K562 (cell line): ENCODE data around the gene HTR3C. TPM values are rescaled to one million over a fixed set of nuclear protein-coding genes. Genes with fewer than 3 reads are reported as not detected.
A peak's percentile ranks its signal among the peaks of the same experiment; 100 is the strongest.

Experiments
- ARID1B ChIP-seq: fragments of 450-650 bp; IDR thresholded peaks from 2 replicates; pipeline ENCODE4 v1.6.1; 2016; ENCODE audit warnings: antibody characterized with exemption, mild to moderate bottlenecking, inconsistent platforms
- CC2D1A ChIP-seq: fragments of 450-650 bp; IDR thresholded peaks from 2 replicates; pipeline ENCODE4 v1.6.1; 2017; ENCODE audit warnings: mild to moderate bottlenecking
- CHD1 ChIP-seq: fragments of 200-600 bp; sonication (generic); IDR thresholded peaks from one replicate; pipeline ENCODE4 v1.6.1; 2012; ENCODE audit warnings: mild to moderate bottlenecking, moderate library complexity, low read length, inconsistent platforms
- CHD7 ChIP-seq: fragments of 200-600 bp; sonication (generic); IDR thresholded peaks from one replicate; pipeline ENCODE4 v1.6.1; 2012; ENCODE audit warnings: mild to moderate bottlenecking, low read depth, low read length, inconsistent platforms
- FOXM1 ChIP-seq, 2 experiments: fragments of 450-650 bp in 1 of 2; sonication (generic) in 1 of 2; formaldehyde crosslinking in 1 of 2; IDR thresholded peaks; 2 replicates each; pipeline versions ENCODE4 v1.6.1 to v1.9.0; 2017 to 2022; ENCODE audit warnings: low read depth in 2 of 2, mild to moderate bottlenecking in 2 of 2, missing genetic modification reagents in 1 of 2, moderate library complexity in 1 of 2
- GMEB1 ChIP-seq: fragments of 250-450 bp; sonication (Bioruptor Pico); IDR thresholded peaks from 2 replicates; pipeline ENCODE4 v1.4.0; 2020; ENCODE audit warnings: mild to moderate bottlenecking
- HNRNPL ChIP-seq: fragments of 200-400 bp; formaldehyde crosslinking; IDR thresholded peaks from 2 replicates; pipeline ENCODE4 v1.6.1; 2017; ENCODE audit warnings: low read depth, mild to moderate bottlenecking, low read length
- SETDB1 ChIP-seq: IDR thresholded peaks from one replicate; pipeline ENCODE4 v1.6.1; 2012; ENCODE audit warnings: low read length, control low read depth, inconsistent platforms
- SMAD1 ChIP-seq: fragments of 150-350 bp; IDR thresholded peaks from 2 replicates; pipeline ENCODE4 v1.6.1; 2014; ENCODE audit warnings: low read length, low read depth; ENCODE audit not compliant: partially characterized antibody
- USF1 ChIP-seq: sonication (generic); formaldehyde crosslinking; IDR thresholded peaks from 2 replicates; pipeline ENCODE4 v1.9.0; 2022; ENCODE audit warnings: mild to moderate bottlenecking, missing genetic modification reagents
- ZFP30 ChIP-seq: fragments of 250-450 bp; sonication (Bioruptor Pico); IDR thresholded peaks from 2 replicates; pipeline ENCODE4 v1.8.0; 2022; ENCODE audit warnings: moderate library complexity, mild to moderate bottlenecking, inconsistent platforms, borderline replicate concordance
- ZNF347 ChIP-seq: fragments of 450-650 bp; formaldehyde crosslinking; IDR thresholded peaks from 2 replicates; pipeline ENCODE4 v1.4.0; 2020; ENCODE audit warnings: low read depth, mild to moderate bottlenecking, moderate library complexity
- ZNF511 ChIP-seq: sonication (generic); formaldehyde crosslinking; IDR thresholded peaks from 2 replicates; pipeline ENCODE4 v1.8.0; 2022; ENCODE audit warnings: mild to moderate bottlenecking, missing genetic modification reagents
- ZNF830 ChIP-seq: fragments of 250-450 bp; sonication (Bioruptor Pico); IDR thresholded peaks from 2 replicates; pipeline ENCODE4 v1.5.0; 2021; ENCODE audit warnings: mild to moderate bottlenecking
- polyA plus RNA-seq, 8 experiments: library from polyadenylated mRNA; depleted of rRNA in 4 of 8; stranded (reverse) in 5 of 8; unstranded in 3 of 8; fragments of >200 nt; fragmentation: Nextera tagmentation in 2 of 8; fragmentation: Illumina TruSeq in 1 of 8; extraction: Ambion mirVana in 2 of 8; extraction: Trizol in 1 of 8; gene quantifications; 2 replicates each; pipeline versions ENCODE4 v1.2.1 to v1.2.3, GENCODE V29; 2011 to 2014; ENCODE audit warnings: inconsistent platforms in 1 of 8, missing spikeins in 1 of 8
- total RNA-seq, 7 experiments: library from RNA; depleted of rRNA in 6 of 7; stranded (reverse); fragments of >200 nt in 6 of 7; fragmentation: Illumina TruSeq in 2 of 7; extraction: Trizol in 2 of 7; gene quantifications; 2 replicates each; pipeline versions ENCODE4 v1.2.1 to v1.2.3, GENCODE V29; 2011 to 2021; ENCODE audit warnings: low replicate concordance in 1 of 7

The HTR3C gene
- total and polyA plus RNA-seq, 9 of the 15 experiments (the other 6 are each of a cell fraction or from before 2014, with no cell fraction given): 0.04 to 0.06 TPM; not detected in 7

GRCh38 chr3:184005941-184006507, 46.8 kb upstream of the HTR3C start (continued):
- no peak for TF ChIP-seq GMEB1 (CRISPR knock-in tag)
- no peak for TF ChIP-seq FOXM1 (IDR thresholded peaks at IDR 0.05; ENCODE audit: low read depth)
- no peak for TF ChIP-seq FOXM1 (CRISPR knock-in tag; IDR thresholded peaks at IDR 0.05; ENCODE audit: low read depth)
- TF ChIP-seq SMAD1: no peak
- TF ChIP-seq ZNF830 (CRISPR knock-in tag): no peak
- no peak for TF ChIP-seq USF1 (CRISPR knock-in tag)
- peak; percentile 80 for TF ChIP-seq ARID1B
- TF ChIP-seq ZFP30 (CRISPR knock-in tag): no peak
- no peak for TF ChIP-seq CHD1
- no peak for TF ChIP-seq SETDB1
- no peak for TF ChIP-seq CC2D1A
- no peak for TF ChIP-seq ZNF511 (CRISPR knock-in tag)
- TF ChIP-seq CHD7: no peak
- TF ChIP-seq ZNF347 (CRISPR knock-in tag): no peak
- no peak for TF ChIP-seq HNRNPL
